SK-N-SH (cell line): Measurements from ENCODE around the gene DHRS13. TPM values are rescaled to one million over a fixed set of nuclear protein-coding genes. Genes with fewer than 3 reads are reported as not detected.

Source experiments
- CTCF ChIA-PET: fragments of 300-600, 350-600 bp; formaldehyde crosslinking; extraction: SDS; loops from one replicate; lab custom pipeline; 2021; lab: Yijun Ruan, JAX
- POLR2A ChIA-PET: fragments of 350-600 bp; sonication (Branson Sonifier 250); formaldehyde crosslinking; extraction: SDS; loops from one replicate; lab custom pipeline; 2020; ENCODE audit warnings: antibody characterized with exemption, inconsistent platforms; lab: Yijun Ruan, JAX
- DNase-seq: peaks from one replicate; pipeline ENCODE4 v3.0.0; 2012
- H2AFZ ChIP-seq: fragments of 200-600 bp; sonication (generic); 2 replicates; pipeline ENCODE4 v1.8.1; 2016; ENCODE audit warnings: antibody characterized with exemption, mild to moderate bottlenecking, low read depth
- H3F3A ChIP-seq: fragments of 200-600 bp; sonication (generic); replicated peaks from 2 replicates; pipeline ENCODE3; 2016; ENCODE audit warnings: antibody characterized with exemption, mild to moderate bottlenecking; ENCODE audit not compliant: insufficient read depth
- H3K27ac ChIP-seq, 2 experiments: fragments of 200-500 bp in 1 of 2; fragments of 200-600 bp in 1 of 2; sonication (Bioruptor generic) in 1 of 2; sonication (generic), shearing (Covaris generic) in 1 of 2; 2 replicates each; pipeline versions ENCODE4 v1.5.1 to v1.6.1; 2014 to 2016; ENCODE audit warnings: low read depth in 2 of 2, inconsistent platforms in 1 of 2, low read length in 1 of 2, mild to moderate bottlenecking in 1 of 2, mixed read lengths in 1 of 2
- H3K27me3 ChIP-seq: fragments of 200-600 bp; sonication (generic), shearing (Covaris generic); 2 replicates; pipeline ENCODE4 v1.6.1; 2016; ENCODE audit warnings: mixed run types; ENCODE audit not compliant: insufficient read depth
- H3K36me3 ChIP-seq, 2 experiments: fragments of 200-500 bp in 1 of 2; fragments of 200-600 bp in 1 of 2; sonication (Bioruptor generic) in 1 of 2; sonication (generic) in 1 of 2; replicated peaks in 1 of 2; 2 replicates each; pipeline versions ENCODE3 to v1.5.1; 2014 to 2016; ENCODE audit warnings: low read length in 1 of 2, mild to moderate bottlenecking in 1 of 2; ENCODE audit not compliant: insufficient read depth in 2 of 2, control insufficient read depth in 1 of 2
- H3K4me1 ChIP-seq, 2 experiments: fragments of 200-500 bp in 1 of 2; fragments of 200-600 bp in 1 of 2; sonication (Bioruptor generic) in 1 of 2; sonication (generic), shearing (Covaris generic) in 1 of 2; 2 replicates each; pipeline versions ENCODE4 v1.5.1 to v1.6.1; 2014 to 2016; ENCODE audit warnings: low read depth in 1 of 2, low read length in 1 of 2, mixed run types in 1 of 2; ENCODE audit not compliant: insufficient read depth in 2 of 2, control insufficient read depth in 1 of 2
- H3K4me2 ChIP-seq: fragments of 200-600 bp; sonication (generic), shearing (Covaris generic); 2 replicates; pipeline ENCODE4 v1.6.1; 2017; ENCODE audit warnings: mixed run types
- H3K4me3 ChIP-seq, 2 experiments: fragments of 200-500 bp in 1 of 2; fragments of 200-600 bp in 1 of 2; sonication (Bioruptor generic) in 1 of 2; sonication (generic), shearing (Covaris generic) in 1 of 2; 2 replicates each; pipeline versions ENCODE4 v1.5.1 to v1.8.1; 2014 to 2016; ENCODE audit warnings: low read depth in 2 of 2, inconsistent platforms in 1 of 2, low read length in 1 of 2, mild to moderate bottlenecking in 1 of 2, mixed read lengths in 1 of 2, moderate library complexity in 1 of 2
- H3K79me2 ChIP-seq: fragments of 200-600 bp; sonication (generic); 2 replicates; pipeline ENCODE4 v1.8.1; 2017; ENCODE audit warnings: mild to moderate bottlenecking; ENCODE audit not compliant: insufficient read depth
- H3K9ac ChIP-seq: fragments of 200-600 bp; sonication (generic); 2 replicates; pipeline ENCODE4 v1.6.1; 2017; ENCODE audit warnings: mixed run types
- H3K9me2 ChIP-seq: fragments of 200-600 bp; sonication (generic); 2 replicates; pipeline ENCODE4 v1.6.1; 2017; ENCODE audit warnings: mixed run types
- H3K9me3 ChIP-seq: fragments of 200-600 bp; sonication (generic); 2 replicates; pipeline ENCODE4 v1.6.1; 2017; ENCODE audit warnings: mixed run types, mild to moderate bottlenecking, moderate library complexity
- H4K20me1 ChIP-seq: fragments of 200-600 bp; sonication (generic); 2 replicates; pipeline ENCODE4 v1.6.1; 2017; ENCODE audit warnings: mild to moderate bottlenecking, mixed run types; ENCODE audit not compliant: insufficient read depth
- CHD2 ChIP-seq: fragments of 150-350 bp; IDR thresholded peaks from 2 replicates; pipeline ENCODE4 v1.6.1; 2018; ENCODE audit warnings: low read length; ENCODE audit not compliant: partially characterized antibody
- ELF1 ChIP-seq: IDR thresholded peaks from 2 replicates; pipeline ENCODE4 v1.4.0; 2012
- EZH2phosphoT487 ChIP-seq: fragments of 200-600 bp; sonication (generic); IDR thresholded peaks from 2 replicates; pipeline ENCODE4 v1.6.1; 2017; ENCODE audit warnings: low read depth, mixed run types, mild to moderate bottlenecking, antibody characterized with exemption, moderate library complexity, borderline replicate concordance
- FOXJ3 ChIP-seq: sonication (generic); formaldehyde crosslinking; IDR thresholded peaks from 2 replicates; pipeline ENCODE4 v1.5.1; 2020; ENCODE audit warnings: mild to moderate bottlenecking, missing genetic modification reagents
- FOXM1 ChIP-seq: IDR thresholded peaks from 2 replicates; pipeline ENCODE4 v1.4.0; 2012; ENCODE audit warnings: low read depth, mild to moderate bottlenecking
- GABPA ChIP-seq: IDR thresholded peaks from 2 replicates; pipeline ENCODE4 v1.4.0; 2012; ENCODE audit warnings: low read depth, mild to moderate bottlenecking
- GATA2 ChIP-seq: sonication (generic); formaldehyde crosslinking; IDR thresholded peaks from 2 replicates; pipeline ENCODE4 v1.5.0; 2020; ENCODE audit warnings: mild to moderate bottlenecking, missing genetic modification reagents
- MXI1 ChIP-seq: IDR thresholded peaks from 2 replicates; pipeline ENCODE4 v1.6.1; 2012; ENCODE audit warnings: mild to moderate bottlenecking, low read depth, low read length, improper control_type of control experiment
- NRF1 ChIP-seq: IDR thresholded peaks from 2 replicates; pipeline ENCODE4 v1.6.1; 2012; ENCODE audit warnings: low read depth, mild to moderate bottlenecking, low read length
- PBX3 ChIP-seq: IDR thresholded peaks from 2 replicates; pipeline ENCODE4; 2012
- POLR2AphosphoS5 ChIP-seq: IDR thresholded peaks from 2 replicates; pipeline ENCODE4 v1.6.1; 2012; ENCODE audit warnings: low read depth, low read length
- RCOR1 ChIP-seq: fragments of 150-350 bp; IDR thresholded peaks from 2 replicates; pipeline ENCODE4 v1.6.1; 2017; ENCODE audit warnings: antibody characterized with exemption, low read length
- REST ChIP-seq: IDR thresholded peaks from 2 replicates; pipeline ENCODE4 v1.6.1; 2012; ENCODE audit warnings: mild to moderate bottlenecking, low read depth, low read length, moderate library complexity
- SIN3A ChIP-seq: IDR thresholded peaks from 2 replicates; pipeline ENCODE4 v1.6.1; 2012; ENCODE audit warnings: low read depth, mild to moderate bottlenecking, low read length, moderate library complexity, borderline replicate concordance
- TAF1 ChIP-seq: IDR thresholded peaks from 2 replicates; pipeline ENCODE4 v1.6.1; 2012; ENCODE audit warnings: low read depth, mild to moderate bottlenecking, low read length, moderate library complexity, borderline replicate concordance
- TEAD4 ChIP-seq: IDR thresholded peaks from 2 replicates; pipeline ENCODE4 v1.4.0; 2012; ENCODE audit warnings: mild to moderate bottlenecking, borderline replicate concordance; ENCODE audit not compliant: insufficient read depth
- USF1 ChIP-seq: IDR thresholded peaks from 2 replicates; pipeline ENCODE4 v1.4.0; 2012; ENCODE audit warnings: low read depth, borderline replicate concordance
- USF2 ChIP-seq: fragments of 150-350 bp; IDR thresholded peaks from 2 replicates; pipeline ENCODE4 v1.6.1; 2017; ENCODE audit warnings: antibody characterized with exemption, low read length, low read depth, borderline replicate concordance
- YY1 ChIP-seq: IDR thresholded peaks from 2 replicates; pipeline ENCODE4 v1.4.0; 2012; ENCODE audit warnings: low read depth, mild to moderate bottlenecking
- WGBS: methylation state at CpG from one replicate; pipeline ENCODE4 v1.1.6; 2017; ENCODE audit warnings: low lambda C conversion rate; 5-methylcytosine and 5-hydroxymethylcytosine counted together
- polyA plus RNA-seq, 3 experiments: library from polyadenylated mRNA; depleted of rRNA; stranded (reverse); fragments of >200 nt; gene quantifications; 2 replicates each; pipeline ENCODE4 v1.2.3, GENCODE V29; 2012

The DHRS13 gene
- polyA plus RNA-seq, 1 of the 3 experiments (the other 2 are of a cell fraction) = 7.4 TPM

GRCh38 chr17:28926366-28926765 is 23.5 kb upstream of the DHRS13 start:
- peaks cover 50% of the 10 kb centered on the region for H4K20me1 ChIP-seq
- H3K4me1 ChIP-seq = peaks cover 10 to 16% of the 10 kb centered on the region in 2 experiments; a peak in 2 of 4 replicates
- H3K9me2 ChIP-seq = no peaks in the 10 kb centered on the region
- H3K9me3 ChIP-seq = no peaks in the 10 kb centered on the region
- 92% methylated on average over 2 of the region's 2 CpGs for WGBS
- H3K79me2 ChIP-seq = peaks cover 100% of the 10 kb centered on the region
- peak overlapping the region in 1 of 2 experiments; percentile 60; a peak in 2 of 4 replicates for H3K27ac ChIP-seq
- H3K27me3 ChIP-seq = no peaks in the 10 kb centered on the region
- CTCF ChIA-PET = interaction anchor here (1.4 to 6.3 kb wide), 5 partner anchors 9 to 200 kb away, joined by 4 to 44 read pairs (median 10); partner anchors contain the start of gene TLCD1
- H3F3A ChIP-seq = peaks cover 16% of the 10 kb centered on the region
- no peak overlapping the region; the same call in 1 of the 2 replicates for H3K4me2 ChIP-seq
- no peak overlapping the region; a peak in 1 of 4 replicates for H3K4me3 ChIP-seq
- POLR2A ChIA-PET = no interaction called here
- H3K36me3 ChIP-seq = peaks cover 31 to 40% of the 10 kb centered on the region in 2 experiments
- DNase-seq = no peak
- H2AFZ ChIP-seq = no peak overlapping the region
- H3K9ac ChIP-seq = no peak overlapping the region
- TF ChIP-seq EZH2phosphoT487 (no peak), TAF1 (no peak), FOXJ3 (CRISPR knock-in tag) (no peak), POLR2AphosphoS5 (no peak), TEAD4 (no peak), GABPA (no peak), REST (no peak), USF2 (no peak), CHD2 (no peak), ELF1 (no peak), NRF1 (no peak), RCOR1 (no peak), YY1 (no peak), USF1 (no peak), FOXM1 (no peak), SIN3A (no peak), GATA2 (CRISPR knock-in tag) (no peak), MXI1 (no peak), PBX3 (no peak)
